Mucosa of descending colon (tissue), 3 donors: Measurements from ENCODE around the gene TP53INP2. TPM values are rescaled to one million over a fixed set of nuclear protein-coding genes. Genes with fewer than 3 reads are reported as not detected.

Experiments used
- ATAC-seq: fragments of 200-7000 bp; cut with Tn5 transposase; one replicate; pipeline ENCODE4 v1.9.1; 2020; ENCODE audit warnings: mild to moderate bottlenecking, moderate library complexity
- DNase-seq, 3 donors: peaks; one replicate each; pipeline ENCODE4 v3.0.0-alpha.2; 2020
- H3K36me3 ChIP-seq: fragments of 200-600 bp; one replicate; pipeline ENCODE4 v1.8.0; 2021; ENCODE audit warnings: low read depth, mild to moderate bottlenecking
- H3K4me1 ChIP-seq: fragments of 200-600 bp; one replicate; pipeline ENCODE4 v1.8.0; 2021; ENCODE audit warnings: low read depth, mild to moderate bottlenecking
- H3K4me3 ChIP-seq: fragments of 200-600 bp; one replicate; pipeline ENCODE4 v1.8.0; 2021; ENCODE audit warnings: mild to moderate bottlenecking
- H3K9me3 ChIP-seq: fragments of 200-600 bp; one replicate; pipeline ENCODE4 v1.8.0; 2021; ENCODE audit warnings: mild to moderate bottlenecking
- CTCF ChIP-seq: fragments of 200-600 bp; IDR thresholded peaks from one replicate; pipeline ENCODE4 v1.8.0; 2022; ENCODE audit warnings: antibody characterized with exemption, mild to moderate bottlenecking
- intact Hi-C, 2 donors: fragments of 100-400 bp; cut with DNase I in 1 of 2; cut with micrococcal nuclease in 1 of 2; formaldehyde crosslinking; loops; one replicate each; pipeline versions ENCODE4 v1.11.0 to v1.11.1; 2022; cut with DNase I, micrococcal nuclease
- total RNA-seq, 3 donors: library from RNA; stranded (reverse); fragmentation: NEBNext Ultra II Directional in 2 of 3; extraction: Animal tissue kit (Norgen Biotek cat#: 25700) in 2 of 3; gene quantifications; one replicate each; pipeline versions ENCODE4 v1.2.1 to v1.2.4, GENCODE V29; 2021 to 2023
- donor health status: DM: no; HTN: no; CAD: no; lungs with moderate emphysema.
- donor health status: DM: no; HTN: no; CAD: no.
- donor health status: DM: no; HTN: yes; CAD: no.

TP53INP2 gene
- total RNA-seq, 3 donors from 2014 or later, result 65.9 to 155 (median 114) TPM

GRCh38 chr20:34732523-34732922 is 28.4 kb downstream of the TP53INP2 start:
- Histone ChIP-seq H3K36me3 (no peaks in the 10 kb centered on the region), H3K4me1 (no peaks in the 10 kb centered on the region), H3K4me3 (no peak overlapping the region), H3K9me3 (no peaks in the 10 kb centered on the region)
- intact Hi-C loops, result no loop called here
- DNase-seq (no peak), ATAC-seq (no peak)
- TF ChIP-seq CTCF, result no peak

GRCh38 chr20:34736106-34736735 is 32.1 kb downstream of the TP53INP2 start:
- intact Hi-C loops, result no loop called here
- ATAC-seq, result no peak
- TF ChIP-seq CTCF, result no peak
- Histone ChIP-seq H3K4me3 (no peak overlapping the region), H3K36me3 (no peaks in the 10 kb centered on the region), H3K4me1 (no peaks in the 10 kb centered on the region), H3K9me3 (no peaks in the 10 kb centered on the region)
- no peak for DNase-seq

GRCh38 chr20:34743039-34743438 is 38.9 kb downstream of the TP53INP2 start:
- ATAC-seq (no peak), DNase-seq (no peak)
- intact Hi-C loops, result no loop called here
- no peaks in the 10 kb centered on the region for H3K4me1 ChIP-seq
- no peaks in the 10 kb centered on the region for H3K36me3 ChIP-seq
- H3K4me3 ChIP-seq, result no peak overlapping the region
- no peaks in the 10 kb centered on the region for H3K9me3 ChIP-seq
- no peak for TF ChIP-seq CTCF

GRCh38 chr20:34744340-34744739 is 40.2 kb downstream of the TP53INP2 start:
- TF ChIP-seq CTCF, result no peak
- Histone ChIP-seq H3K36me3 (no peaks in the 10 kb centered on the region), H3K4me1 (no peaks in the 10 kb centered on the region), H3K9me3 (no peaks in the 10 kb centered on the region), H3K4me3 (no peak overlapping the region)
- DNase-seq, result no peak
- intact Hi-C loops, result no loop called here
- ATAC-seq, result no peak

GRCh38 chr20:34744847-34745246 is 40.7 kb downstream of the TP53INP2 start:
- no peak for TF ChIP-seq CTCF
- Histone ChIP-seq H3K4me3 (no peak overlapping the region), H3K9me3 (no peaks in the 10 kb centered on the region), H3K4me1 (no peaks in the 10 kb centered on the region), H3K36me3 (peaks cover 5% of the 10 kb centered on the region)
- DNase-seq (no peak), ATAC-seq (no peak)
- intact Hi-C loops, result no loop called here

GRCh38 chr20:34746674-34747073 is 42.5 kb downstream of the TP53INP2 start:
- Histone ChIP-seq H3K9me3 (no peaks in the 10 kb centered on the region), H3K4me1 (no peaks in the 10 kb centered on the region), H3K36me3 (peaks cover 11% of the 10 kb centered on the region), H3K4me3 (no peak overlapping the region)
- ATAC-seq (no peak), DNase-seq (no peak)
- intact Hi-C loops, result no loop called here
- no peak for TF ChIP-seq CTCF
